Stimulated activated CD4-positive, alpha-beta T cell treated with anti-CD3 and anti-CD28 coated beads, TNF-alpha, amount 100 ng/mL, for 1 hour (primary cell): ENCODE data around the gene RESP18.
A peak's percentile ranks its signal among the peaks of the same experiment; 100 is the strongest.
"Not testable (repeated sequence)": the region's sequence is repeated elsewhere in the genome, so short reads cannot be mapped to it uniquely, and the experiment has no call there.

Experiments used
- DNase-seq, 3 donors: peaks; one replicate each; pipeline ENCODE4 v3.0.0-alpha.2; 2020; ENCODE audit warnings: low read depth in 3 of 3, low spot score in 1 of 3

RESP18 gene

GRCh38 chr2:219292616-219293015 is 39.9 kb downstream of the RESP18 start:
- DNase-seq: no peak

GRCh38 chr2:219291910-219292490 is 40.5 kb downstream of the RESP18 start:
- DNase-seq: no peak

- DNase-seq: no peak
These were observed 41.1 kb downstream of the RESP18 start for GRCh38 chr2:219291394-219291793.

GRCh38 chr2:219290381-219291171 is 42.0 kb downstream of the RESP18 start:
- DNase-seq: no peak

- DNase-seq: no peak
These were observed 42.8 kb downstream of the RESP18 start for GRCh38 chr2:219289537-219290361.

- no peak for DNase-seq
These were observed 43.4 kb downstream of the RESP18 start for GRCh38 chr2:219289195-219289536.

DNA sequence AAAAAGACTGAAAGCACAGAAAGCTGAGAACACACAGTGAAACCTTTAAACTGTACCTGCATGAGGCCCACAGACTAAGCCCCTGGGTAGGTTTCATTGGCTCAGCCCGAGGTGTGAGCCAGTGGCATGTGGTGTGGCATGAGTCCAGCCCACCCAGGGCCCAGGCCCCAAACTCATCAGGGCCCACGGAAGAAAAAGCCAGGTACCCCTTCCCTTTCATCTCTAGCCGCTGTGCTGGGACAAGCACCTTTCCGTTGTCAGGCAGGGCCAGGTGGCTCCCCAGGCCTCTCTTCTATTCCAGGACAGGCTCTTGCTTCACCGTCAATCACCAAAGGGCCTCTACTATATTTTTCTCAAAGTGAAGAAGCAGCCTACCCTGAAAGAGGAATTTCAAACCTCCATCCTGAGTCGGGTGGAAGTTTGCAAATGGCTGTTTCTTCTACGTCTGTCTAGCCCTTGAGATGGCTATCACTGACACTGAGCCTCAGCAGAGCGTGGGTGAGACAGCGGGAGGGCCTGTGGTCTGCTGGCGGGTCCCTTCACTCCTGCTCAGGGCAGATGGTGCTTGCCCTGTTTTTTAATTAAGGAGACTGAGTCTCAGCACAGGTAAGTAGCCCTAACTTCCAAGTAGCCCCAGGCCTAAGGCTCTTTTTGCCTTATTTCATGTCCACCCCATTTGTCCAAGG is 44.8 kb downstream of the RESP18 start:
- no peak for DNase-seq

- not testable (repeated sequence) for DNase-seq
These were observed 45.5 kb downstream of the RESP18 start for GRCh38 chr2:219287116-219287440.

DNA sequence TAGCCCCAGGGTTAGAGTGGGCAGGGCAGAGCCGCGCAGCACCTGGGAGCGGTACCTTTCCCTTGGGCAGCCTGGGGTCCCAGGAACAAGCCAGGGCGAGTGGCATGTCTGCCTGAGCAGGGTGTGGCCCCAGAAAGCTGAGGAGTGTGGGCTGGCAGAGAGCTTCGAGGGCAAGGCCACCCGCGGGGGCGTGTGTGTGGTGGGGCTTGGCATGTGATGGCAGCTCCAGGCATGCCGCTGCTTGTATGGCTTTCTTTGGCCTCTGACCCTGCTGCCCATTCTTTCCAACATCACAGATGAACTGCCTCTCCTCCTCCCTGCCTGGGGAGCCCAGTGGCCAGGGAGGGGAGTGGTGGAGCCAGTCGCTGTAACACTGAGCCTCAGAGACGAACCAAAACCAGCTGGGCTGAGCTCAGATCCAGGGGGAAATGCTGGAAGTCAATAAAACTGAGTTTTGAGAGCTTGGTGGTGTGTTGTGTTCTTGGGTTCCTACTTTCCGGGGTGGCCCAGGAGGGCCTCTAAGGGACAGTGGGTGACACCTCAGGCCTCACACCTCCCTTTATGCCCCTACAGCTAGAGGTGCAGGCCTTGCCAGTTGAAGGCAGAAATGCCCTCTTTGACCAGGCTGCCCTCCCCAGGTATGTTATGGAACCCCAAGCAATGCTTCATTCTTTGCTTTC is 46.0 kb downstream of the RESP18 start:
- no peak for DNase-seq

DNA sequence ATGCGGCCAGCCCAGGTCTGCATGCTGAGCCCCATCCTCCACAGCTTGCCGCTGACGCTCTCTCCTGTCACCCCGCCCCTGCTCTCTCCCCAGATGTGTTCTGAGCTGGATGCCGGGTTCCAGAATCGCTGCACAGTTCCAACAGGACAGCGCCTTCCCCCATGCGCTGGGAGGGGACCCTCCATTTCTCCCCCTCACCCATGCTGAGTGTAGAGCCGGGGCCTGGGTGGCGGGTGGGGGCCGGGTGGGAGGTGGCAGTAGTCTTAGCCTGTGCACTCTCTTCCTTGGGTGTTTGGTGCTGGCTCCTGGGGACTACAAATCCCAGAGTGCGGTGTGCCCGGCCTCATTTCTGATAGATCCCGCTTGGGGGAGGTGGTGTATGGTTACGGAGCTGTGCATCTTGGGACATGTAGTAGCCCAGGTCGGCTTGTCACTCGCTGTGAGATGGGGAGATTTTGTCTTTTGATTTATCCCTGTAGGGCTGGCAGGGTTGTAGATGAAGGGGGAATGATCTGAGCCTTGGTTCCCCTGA is 46.6 kb downstream of the RESP18 start:
- no peak for DNase-seq

DNA sequence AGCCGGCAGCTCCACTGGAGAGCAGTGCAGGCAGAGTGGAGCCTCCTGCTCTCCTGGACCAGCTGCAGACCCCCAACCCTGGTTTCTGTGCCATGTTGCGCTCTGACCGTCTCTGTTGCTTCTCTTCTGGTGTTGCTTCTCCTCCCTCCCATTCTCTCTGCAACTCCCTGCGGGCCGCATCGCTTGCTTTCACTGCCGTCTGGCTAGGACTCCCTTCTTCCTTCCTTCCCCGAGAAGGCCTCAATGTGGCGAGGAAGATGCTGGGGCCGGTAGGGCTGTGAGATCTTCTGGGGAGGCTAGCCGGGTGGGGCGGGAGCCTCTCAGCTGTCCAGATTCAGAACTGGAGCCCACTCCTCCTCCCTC is 47.2 kb downstream of the RESP18 start:
- no peak for DNase-seq

GRCh38 chr2:219284501-219285372 is 47.8 kb downstream of the RESP18 start:
- no peak for DNase-seq

GRCh38 chr2:219282943-219283581 is 49.5 kb downstream of the RESP18 start:
- no peak for DNase-seq

GRCh38 chr2:219282375-219282774 is 50.2 kb downstream of the RESP18 start:
- DNase-seq: no peak

- DNase-seq: no peak
These were observed 51.0 kb downstream of the RESP18 start for GRCh38 chr2:219281588-219281987.

GRCh38 chr2:219280651-219281050 is 51.9 kb downstream of the RESP18 start:
- DNase-seq: no peak

- no peak for DNase-seq
These were observed 52.5 kb downstream of the RESP18 start for GRCh38 chr2:219279916-219280516.

DNA sequence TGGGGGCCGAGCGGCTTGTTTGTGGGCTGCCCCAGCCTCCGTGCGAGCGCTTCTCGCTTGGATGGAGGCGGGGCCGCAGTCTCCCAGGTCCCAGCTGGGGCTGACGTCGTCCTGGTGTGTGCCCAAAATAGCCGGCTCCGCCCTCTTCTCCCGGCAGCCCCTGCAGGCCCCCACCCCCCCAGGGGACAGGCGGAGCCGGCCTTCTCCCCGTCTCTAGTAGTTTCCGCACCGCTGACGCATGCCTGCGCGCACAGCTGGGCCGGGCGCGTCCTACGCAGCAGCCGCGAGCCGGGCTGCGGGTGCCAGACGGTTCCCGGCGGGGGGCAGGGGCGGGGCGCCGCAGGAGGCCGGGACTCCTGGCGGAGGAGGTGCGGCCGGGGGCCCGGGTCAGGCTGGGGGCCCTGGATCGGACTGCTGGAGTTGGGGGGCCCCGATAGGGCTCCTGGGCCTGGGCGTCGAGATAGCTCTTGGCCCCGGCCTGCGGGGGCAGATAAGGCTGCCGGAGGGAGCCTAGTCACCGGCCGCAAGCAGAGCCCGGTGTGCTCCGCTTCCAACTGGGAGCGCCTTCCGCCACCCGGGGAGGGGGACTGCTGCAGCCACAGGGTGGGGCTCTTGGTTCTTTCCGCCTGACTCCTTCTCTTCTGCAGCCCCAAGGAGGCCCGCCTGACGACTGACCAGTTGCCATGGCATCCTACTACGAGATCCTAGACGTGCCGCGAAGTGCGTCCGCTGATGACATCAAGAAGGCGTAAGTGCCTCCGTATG is 53.2 kb downstream of the RESP18 start, which contains the start of gene DNAJB2:
DNAJB2 (plus strand) TSS at position 216 of the 765 bp plus-strand sequence; CDS start at position 684, 468 bp downstream.
- DNase-seq: peak; percentile 95 to 98 (median 96)
